NCI-H226 (cell line): ENCODE measurements around the gene HOXD8.

Experiments
- DNase-seq: peaks from one replicate; pipeline ENCODE4 v3.0.0-alpha.2; 2015

Gene HOXD8

DNA sequence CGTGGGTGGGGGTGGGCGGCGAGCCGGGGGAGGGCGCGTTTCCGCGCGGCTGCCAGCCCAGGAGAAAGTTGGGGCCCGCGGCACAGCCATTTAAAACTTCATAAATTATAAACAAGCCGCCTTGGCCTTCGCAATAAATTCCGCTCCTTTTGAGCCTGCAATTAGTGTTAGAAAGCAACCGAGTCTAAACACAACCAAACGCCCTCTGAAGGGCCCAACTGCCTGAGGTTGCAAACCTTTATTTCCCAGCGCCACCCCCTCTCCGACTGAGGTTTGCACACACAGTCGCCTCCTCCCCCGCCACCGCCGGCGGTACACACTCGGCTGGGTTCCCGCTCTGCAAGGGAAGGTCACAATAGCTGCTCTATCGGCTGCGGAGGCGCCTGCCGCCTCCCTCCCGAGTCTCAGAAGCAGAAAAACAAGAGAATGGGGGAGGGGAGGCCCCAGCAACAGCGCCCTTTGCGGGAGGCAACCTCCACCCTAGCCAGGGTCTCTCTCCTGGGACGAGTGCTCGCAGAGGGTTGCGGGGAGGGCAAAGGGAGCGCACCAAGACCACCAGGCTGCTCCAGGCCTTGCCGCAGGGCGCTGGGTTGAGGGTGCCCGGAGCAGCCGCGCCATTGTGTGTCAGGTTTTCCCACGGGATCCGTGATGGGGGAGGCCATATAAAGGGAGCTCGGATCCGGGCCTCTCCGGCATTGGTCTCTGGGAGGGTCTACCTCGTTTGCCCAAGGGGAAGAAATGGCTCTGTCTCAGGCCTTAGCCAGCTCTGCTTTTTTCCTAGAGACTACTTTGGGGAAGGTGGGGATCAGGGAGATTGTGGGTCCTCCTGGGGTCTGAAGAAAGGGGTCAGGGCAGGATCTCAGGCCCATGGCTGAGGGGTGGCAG is 45.6 kb downstream of the HOXD8 start:
- DNase-seq = no peak

DNA sequence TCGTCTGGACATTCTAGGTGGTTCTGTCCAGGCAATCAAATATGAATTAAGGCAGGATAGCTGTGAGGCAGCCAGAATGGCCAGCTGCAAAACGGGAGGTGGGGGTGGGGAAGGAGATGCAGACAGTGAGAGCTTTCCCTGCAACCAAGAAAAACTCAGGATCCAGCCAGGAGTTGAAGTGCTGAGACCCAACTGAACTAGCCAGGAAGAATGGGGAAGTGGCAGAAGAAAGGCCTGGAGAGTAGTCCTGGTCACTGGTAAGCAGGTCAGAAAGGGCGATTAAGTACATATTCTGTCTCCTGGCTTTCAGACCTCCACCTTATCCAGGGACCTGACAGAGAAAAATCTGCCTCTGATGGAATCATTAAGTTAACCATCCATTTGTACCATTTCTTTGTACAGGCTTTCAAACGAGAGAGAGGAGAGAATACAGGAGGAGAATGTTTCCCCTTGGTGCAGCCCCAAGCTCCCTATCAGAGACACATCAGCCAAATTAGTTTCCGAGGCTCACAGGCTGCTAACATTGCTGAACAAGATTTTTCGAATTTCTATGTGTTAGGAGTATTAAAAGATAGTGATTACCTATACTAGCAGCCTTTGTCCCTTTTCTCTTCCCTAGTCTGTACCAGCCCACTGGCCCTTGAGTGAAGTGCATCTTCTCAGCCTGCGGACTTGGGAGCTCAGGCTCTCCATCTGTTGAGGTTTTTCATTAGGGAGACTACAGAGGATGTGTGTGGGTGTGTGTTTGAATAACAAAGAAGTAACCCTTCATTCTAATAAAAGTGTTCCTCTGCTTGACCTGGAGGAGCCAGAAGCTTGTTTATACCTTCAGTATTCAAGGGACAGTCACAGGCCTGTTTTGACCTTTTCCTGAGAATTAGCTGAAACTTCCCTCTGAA is 46.5 kb downstream of the HOXD8 start:
- no peak for DNase-seq

GRCh38 chr2:176177580-176178037 is 48.1 kb downstream of the HOXD8 start:
- DNase-seq = no peak

GRCh38 chr2:176178038-176178756 is 48.7 kb downstream of the HOXD8 start:
- DNase-seq = no peak

GRCh38 chr2:176178757-176179295 is 49.3 kb downstream of the HOXD8 start:
- DNase-seq = no peak

GRCh38 chr2:176181551-176181950 is 52.0 kb downstream of the HOXD8 start:
- DNase-seq = no peak
